Mucosa of descending colon (tissue), 3 donors: ENCODE data around the gene CD151. TPM values are rescaled to one million over a fixed set of nuclear protein-coding genes. Genes with fewer than 3 reads are reported as not detected.

Experiments used
- ATAC-seq: fragments of 200-7000 bp; cut with Tn5 transposase; one replicate; pipeline ENCODE4 v1.9.1; 2020; ENCODE audit warnings: mild to moderate bottlenecking, moderate library complexity
- DNase-seq, 3 donors: peaks; one replicate each; pipeline ENCODE4 v3.0.0-alpha.2; 2020
- H3K36me3 ChIP-seq: fragments of 200-600 bp; one replicate; pipeline ENCODE4 v1.8.0; 2021; ENCODE audit warnings: low read depth, mild to moderate bottlenecking
- H3K4me1 ChIP-seq: fragments of 200-600 bp; one replicate; pipeline ENCODE4 v1.8.0; 2021; ENCODE audit warnings: low read depth, mild to moderate bottlenecking
- H3K4me3 ChIP-seq: fragments of 200-600 bp; one replicate; pipeline ENCODE4 v1.8.0; 2021; ENCODE audit warnings: mild to moderate bottlenecking
- H3K9me3 ChIP-seq: fragments of 200-600 bp; one replicate; pipeline ENCODE4 v1.8.0; 2021; ENCODE audit warnings: mild to moderate bottlenecking
- CTCF ChIP-seq: fragments of 200-600 bp; IDR thresholded peaks from one replicate; pipeline ENCODE4 v1.8.0; 2022; ENCODE audit warnings: antibody characterized with exemption, mild to moderate bottlenecking
- intact Hi-C, 2 donors: fragments of 100-400 bp; cut with DNase I in 1 of 2; cut with micrococcal nuclease in 1 of 2; formaldehyde crosslinking; loops; one replicate each; pipeline versions ENCODE4 v1.11.0 to v1.11.1; 2022; cut with DNase I, micrococcal nuclease
- total RNA-seq, 3 donors: library from RNA; stranded (reverse); fragmentation: NEBNext Ultra II Directional in 2 of 3; extraction: Animal tissue kit (Norgen Biotek cat#: 25700) in 2 of 3; gene quantifications; one replicate each; pipeline versions ENCODE4 v1.2.1 to v1.2.4, GENCODE V29; 2021 to 2023
- donor health status: DM: no; HTN: no; CAD: no; lungs with moderate emphysema.
- donor health status: DM: no; HTN: no; CAD: no.
- donor health status: DM: no; HTN: yes; CAD: no.

The CD151 gene
- total RNA-seq, 3 donors from 2014 or later, result 364 to 415 (median 378) TPM

GRCh38 chr11:834371-835316 is 1.9 kb downstream of the CD151 start:
- no peak overlapping the region for H3K4me3 ChIP-seq
- H3K4me1 ChIP-seq, result peaks cover 47% of the 10 kb centered on the region
- H3K9me3 ChIP-seq, result no peaks in the 10 kb centered on the region
- intact Hi-C loops, result no loop called here
- TF ChIP-seq CTCF, result no peak
- ATAC-seq (peak; percentile 64), DNase-seq (peak; percentile 85 to 88 (median 86))
- no peaks in the 10 kb centered on the region for H3K36me3 ChIP-seq

- Histone ChIP-seq H3K36me3 (no peaks in the 10 kb centered on the region), H3K9me3 (no peaks in the 10 kb centered on the region), H3K4me3 (no peak overlapping the region), H3K4me1 (peaks cover 42% of the 10 kb centered on the region)
- ATAC-seq (no peak), DNase-seq (peak in 1 of 3 donors; percentile 16)
- intact Hi-C loops, result no loop called here
- no peak for TF ChIP-seq CTCF
Measured at GRCh38 chr11:836274-836673, 3.5 kb downstream of the CD151 start.

- Histone ChIP-seq H3K36me3 (no peaks in the 10 kb centered on the region), H3K4me3 (no peak overlapping the region), H3K4me1 (peaks cover 44% of the 10 kb centered on the region), H3K9me3 (no peaks in the 10 kb centered on the region)
- intact Hi-C loops, result no loop called here
- no peak for ATAC-seq
- no peak for TF ChIP-seq CTCF
- no peak for DNase-seq
Measured at GRCh38 chr11:836700-837099, 3.9 kb downstream of the CD151 start.

GRCh38 chr11:837189-837989 is 4.6 kb downstream of the CD151 start:
- Histone ChIP-seq H3K4me3 (no peak overlapping the region), H3K4me1 (peaks cover 37% of the 10 kb centered on the region), H3K36me3 (no peaks in the 10 kb centered on the region), H3K9me3 (no peaks in the 10 kb centered on the region)
- DNase-seq (peak in 1 of 3 donors; percentile 25), ATAC-seq (no peak)
- intact Hi-C loops, result no loop called here
- TF ChIP-seq CTCF, result no peak

- DNase-seq, result no peak
- Histone ChIP-seq H3K36me3 (no peaks in the 10 kb centered on the region), H3K4me3 (no peak overlapping the region), H3K9me3 (no peaks in the 10 kb centered on the region), H3K4me1 (peaks cover 37% of the 10 kb centered on the region)
- intact Hi-C loops, result no loop called here
- no peak for TF ChIP-seq CTCF
- no peak for ATAC-seq
Measured at GRCh38 chr11:837990-838307, 5.2 kb downstream of the CD151 start.
